Colonic mucosa (tissue), 4 donors: ENCODE data around the gene KLHL7. TPM values are rescaled to one million over a fixed set of nuclear protein-coding genes. Genes with fewer than 3 reads are reported as not detected.
A peak's percentile ranks its signal among the peaks of the same experiment; 100 is the strongest.

Experiments used
- DNase-seq: peaks from one replicate; pipeline ENCODE4 v3.0.0-alpha.2; 2020
- H3K27ac ChIP-seq: fragments of 200-600 bp; one replicate; pipeline ENCODE4 v1.8.0; 2021
- H3K27me3 ChIP-seq: fragments of 200-600 bp; one replicate; pipeline ENCODE4 v1.8.0; 2021
- H3K36me3 ChIP-seq: fragments of 200-600 bp; one replicate; pipeline ENCODE4 v1.8.0; 2021
- H3K4me1 ChIP-seq: fragments of 200-600 bp; one replicate; pipeline ENCODE4 v1.8.0; 2021; ENCODE audit warnings: mild to moderate bottlenecking
- H3K4me3 ChIP-seq: fragments of 200-600 bp; one replicate; pipeline ENCODE4 v1.8.0; 2021
- H3K9ac ChIP-seq, 2 donors: one replicate each; pipeline ENCODE4 v1.7.0; 2013; ENCODE audit warnings: control low read depth in 2 of 2, low read depth in 2 of 2, low read length in 2 of 2
- H3K9me3 ChIP-seq: fragments of 200-600 bp; one replicate; pipeline ENCODE4 v1.8.0; 2021
- CTCF ChIP-seq: fragments of 200-600 bp; IDR thresholded peaks from one replicate; pipeline ENCODE4 v1.8.0; 2022; ENCODE audit warnings: antibody characterized with exemption, mild to moderate bottlenecking
- intact Hi-C: fragments of 100-400 bp; cut with DNase I; formaldehyde crosslinking; loops from one replicate; pipeline ENCODE4 v1.14.1; 2022
- total RNA-seq, 2 donors: library from RNA; stranded (reverse); fragmentation: NEBNext Ultra II Directional in 1 of 2; extraction: Animal tissue kit (Norgen Biotek cat#: 25700) in 1 of 2; gene quantifications; one replicate each; pipeline ENCODE4 v1.2.1, GENCODE V29; 2021
- donor health status: healthy.
- donor health status: DM: no; HTN: no; CAD: no.
- donor health status: DM: no; HTN: no; CAD: no.

KLHL7 gene
- total RNA-seq, 2 donors from 2014 or later = 16.5 to 17.0 TPM

GRCh38 chr7:23098460-23098859, 7.1 kb upstream of the KLHL7 start:
- no peak overlapping the region for H3K9ac ChIP-seq
- H3K4me1 ChIP-seq = no peaks in the 10 kb centered on the region
- intact Hi-C loops = no loop called here
- no peak overlapping the region for H3K4me3 ChIP-seq
- no peak for DNase-seq
- H3K9me3 ChIP-seq = no peaks in the 10 kb centered on the region
- no peak for TF ChIP-seq CTCF
- no peak overlapping the region for H3K27ac ChIP-seq
- no peaks in the 10 kb centered on the region for H3K27me3 ChIP-seq
- no peaks in the 10 kb centered on the region for H3K36me3 ChIP-seq

- TF ChIP-seq CTCF = no peak
- Histone ChIP-seq H3K36me3 (no peaks in the 10 kb centered on the region), H3K27me3 (no peaks in the 10 kb centered on the region), H3K4me3 (no peak overlapping the region), H3K4me1 (no peaks in the 10 kb centered on the region), H3K9ac (no peak overlapping the region), H3K27ac (no peak overlapping the region), H3K9me3 (no peaks in the 10 kb centered on the region)
- no peak for DNase-seq
- intact Hi-C loops = loop anchor here (5.0 kb wide), 1 partner anchor 82 kb away; the partner anchor contains the start of gene NUP42
Observed at GRCh38 chr7:23100697-23101096, 4.9 kb upstream of the KLHL7 start.

DNA sequence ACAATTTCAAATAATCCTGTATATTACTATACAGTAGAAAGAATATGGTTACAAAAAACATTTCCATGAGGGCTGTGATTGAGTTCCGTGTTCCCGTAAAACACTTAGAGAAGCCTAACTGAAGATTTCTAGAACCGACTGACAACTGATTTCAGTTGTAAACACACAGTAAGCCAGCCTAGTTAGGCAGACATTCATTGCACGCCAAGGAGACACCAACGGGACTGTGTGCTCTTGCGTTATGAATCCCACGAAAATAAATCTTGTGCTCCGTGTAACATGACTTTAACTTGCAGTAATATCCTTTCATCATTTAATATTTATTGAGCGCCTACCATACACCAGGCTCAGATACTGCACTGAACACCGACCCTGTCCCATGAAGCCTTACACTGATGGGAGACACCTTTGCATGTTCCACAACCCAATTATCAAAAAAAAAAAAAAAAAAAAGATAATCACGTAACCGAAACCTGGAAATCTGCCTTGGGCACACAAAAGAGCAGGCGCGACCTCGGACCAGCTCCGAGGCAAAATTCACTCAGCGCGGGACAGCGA, 420 bp upstream of the KLHL7 start:
- no peak for DNase-seq
- intact Hi-C loops = no loop called here

GRCh38 chr7:23106057-23106822, 655 bp downstream of the KLHL7 start:
- Histone ChIP-seq H3K9ac (peak overlapping the region; percentile 94 to 97), H3K9me3 (no peaks in the 10 kb centered on the region), H3K27me3 (no peaks in the 10 kb centered on the region), H3K27ac (peak overlapping the region; percentile 89), H3K36me3 (no peaks in the 10 kb centered on the region), H3K4me3 (peak overlapping the region; percentile 88), H3K4me1 (peaks cover 6% of the 10 kb centered on the region)
- peak; percentile 51 for DNase-seq
- intact Hi-C loops = no loop called here
- TF ChIP-seq CTCF = no peak

More for the DNA sequence above, 420 bp upstream of the KLHL7 start:
- Histone ChIP-seq H3K27ac (peak overlapping the region; percentile 89), H3K4me3 (peak overlapping the region; percentile 88), H3K27me3 (no peaks in the 10 kb centered on the region), H3K9ac (peak overlapping the region; percentile 94 to 97), H3K36me3 (no peaks in the 10 kb centered on the region), H3K9me3 (no peaks in the 10 kb centered on the region), H3K4me1 (peaks cover 6% of the 10 kb centered on the region)
- TF ChIP-seq CTCF = no peak

- H3K27ac ChIP-seq = no peak overlapping the region
- no peaks in the 10 kb centered on the region for H3K27me3 ChIP-seq
- DNase-seq = no peak
- peak overlapping the region; percentile 88 for H3K4me3 ChIP-seq
- no peaks in the 10 kb centered on the region for H3K9me3 ChIP-seq
- intact Hi-C loops = no loop called here
- no peak for TF ChIP-seq CTCF
- H3K9ac ChIP-seq = peak overlapping the region; percentile 94 to 97
- no peaks in the 10 kb centered on the region for H3K36me3 ChIP-seq
- H3K4me1 ChIP-seq = peaks cover 6% of the 10 kb centered on the region
Observed at GRCh38 chr7:23106823-23107663, 1.5 kb downstream of the KLHL7 start.
